ENCODE measurements around the gene C19orf25.
"Not testable (repeated sequence)": the region's sequence is repeated elsewhere in the genome, so short reads cannot be mapped to it uniquely, and the experiment has no call there.

The C19orf25 gene

GRCh38 chr19:1481893-1482360 is 2.9 kb upstream of the C19orf25 start:
- no peak for DNase-seq (ENCODE audit: low spot score)

DNA sequence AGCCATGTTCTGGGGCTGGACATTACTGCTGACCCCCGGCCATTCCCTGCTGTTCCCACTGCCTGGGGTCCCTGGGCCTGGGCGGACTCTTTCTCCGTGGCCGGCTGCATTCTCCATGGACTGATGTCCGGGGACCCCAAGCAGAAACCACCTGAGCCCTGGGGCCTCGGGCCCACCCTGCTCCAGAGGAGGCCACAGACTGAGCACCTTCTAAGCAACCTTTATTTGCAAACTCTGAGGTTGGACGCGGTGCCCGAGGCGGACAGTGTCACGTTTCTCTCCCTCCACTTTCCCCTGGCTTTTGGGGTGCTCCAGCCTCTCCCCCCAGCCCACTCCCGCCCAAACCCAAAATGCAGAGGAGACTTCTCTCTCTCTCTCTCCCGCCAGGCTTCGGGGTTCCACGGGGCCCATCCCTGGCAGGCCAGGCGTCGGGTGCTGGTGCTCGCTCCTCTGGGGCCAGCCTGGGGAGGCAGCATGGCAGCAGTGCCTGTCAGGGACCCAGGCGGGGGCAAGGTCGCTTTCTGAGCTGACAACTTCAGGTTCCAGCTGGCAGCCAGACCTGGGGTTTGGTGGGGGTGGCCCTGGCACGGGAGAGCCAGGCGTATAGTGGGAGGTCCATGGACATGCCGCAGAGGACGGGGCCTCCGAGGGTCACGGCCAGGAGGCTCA is 2.3 kb upstream of the C19orf25 start:
- no peak for DNase-seq (ENCODE audit: low spot score)

GRCh38 chr19:1477056-1477455 is 2.0 kb downstream of the C19orf25 start:
- not testable (repeated sequence) for DNase-seq (ENCODE audit: low spot score)

GRCh38 chr19:1475751-1476437 is 3.1 kb downstream of the C19orf25 start:
- DNase-seq (ENCODE audit: low spot score), result no peak

DNA sequence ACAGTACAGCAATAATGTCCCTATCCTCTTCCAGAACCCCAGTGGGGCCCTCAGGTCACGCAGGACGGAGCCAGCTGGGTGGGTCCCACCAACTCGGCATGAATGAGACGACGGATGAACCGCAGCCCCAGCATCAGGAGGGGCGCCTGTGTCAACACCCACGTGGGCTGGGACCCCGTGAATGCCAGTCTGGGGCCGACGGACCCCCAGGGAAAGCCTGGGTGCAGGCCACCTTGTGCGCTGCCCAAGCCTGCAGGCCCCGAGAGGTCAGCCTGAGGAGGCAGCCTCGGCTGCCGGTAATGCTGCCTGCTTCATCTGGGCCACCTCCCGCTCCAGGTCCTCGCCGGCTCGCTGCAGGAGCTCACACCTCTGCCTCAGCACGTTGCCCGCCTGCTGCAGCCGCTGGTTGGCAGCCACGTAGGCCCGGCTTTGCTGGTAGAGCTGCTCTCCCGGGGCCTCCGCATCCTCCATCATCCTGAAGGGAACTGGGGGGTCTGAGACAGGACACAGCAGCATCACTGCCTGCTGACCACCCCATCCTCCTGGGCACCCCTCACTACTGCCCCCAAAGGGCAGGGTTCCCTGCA is 4.2 kb downstream of the C19orf25 start:
- no peak for DNase-seq (ENCODE audit: low spot score)

- DNase-seq (ENCODE audit: low spot score), result no peak
These were observed 4.8 kb downstream of the C19orf25 start for GRCh38 chr19:1474011-1474764.

- DNase-seq (ENCODE audit: low spot score), result no peak
These were observed 5.7 kb downstream of the C19orf25 start for GRCh38 chr19:1473085-1473851.

- no peak for DNase-seq (ENCODE audit: low spot score)
These were observed 6.6 kb downstream of the C19orf25 start for GRCh38 chr19:1472231-1473084.

GRCh38 chr19:1471515-1472160 is 7.4 kb downstream of the C19orf25 start:
- DNase-seq (ENCODE audit: low spot score), result no peak

DNA sequence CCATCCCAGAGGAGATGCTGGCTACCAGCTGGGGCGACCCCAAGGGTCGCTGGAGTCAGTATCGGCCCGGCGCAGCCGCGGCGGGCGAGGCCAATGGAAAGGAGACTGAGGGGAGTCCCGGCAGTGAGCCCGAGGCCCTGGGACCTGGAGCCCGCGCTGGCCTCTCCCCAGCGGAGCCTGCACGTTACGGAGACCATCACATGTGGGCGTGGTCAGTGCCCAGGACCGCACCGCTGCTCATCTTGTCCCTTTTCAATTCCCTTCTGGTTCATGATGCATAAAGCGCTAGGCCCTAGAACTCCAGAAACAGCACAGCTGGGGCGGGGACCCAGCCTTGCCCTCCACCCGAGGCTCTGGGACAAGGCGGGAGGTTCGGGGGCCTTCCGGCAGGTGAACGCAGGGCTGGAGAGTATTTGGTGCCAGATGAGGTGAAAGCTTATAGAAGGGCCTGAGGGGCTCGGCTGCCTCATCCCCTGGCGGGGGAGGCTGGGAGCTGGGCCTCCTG is 8.0 kb downstream of the C19orf25 start:
- DNase-seq (ENCODE audit: low spot score), result no peak

DNA sequence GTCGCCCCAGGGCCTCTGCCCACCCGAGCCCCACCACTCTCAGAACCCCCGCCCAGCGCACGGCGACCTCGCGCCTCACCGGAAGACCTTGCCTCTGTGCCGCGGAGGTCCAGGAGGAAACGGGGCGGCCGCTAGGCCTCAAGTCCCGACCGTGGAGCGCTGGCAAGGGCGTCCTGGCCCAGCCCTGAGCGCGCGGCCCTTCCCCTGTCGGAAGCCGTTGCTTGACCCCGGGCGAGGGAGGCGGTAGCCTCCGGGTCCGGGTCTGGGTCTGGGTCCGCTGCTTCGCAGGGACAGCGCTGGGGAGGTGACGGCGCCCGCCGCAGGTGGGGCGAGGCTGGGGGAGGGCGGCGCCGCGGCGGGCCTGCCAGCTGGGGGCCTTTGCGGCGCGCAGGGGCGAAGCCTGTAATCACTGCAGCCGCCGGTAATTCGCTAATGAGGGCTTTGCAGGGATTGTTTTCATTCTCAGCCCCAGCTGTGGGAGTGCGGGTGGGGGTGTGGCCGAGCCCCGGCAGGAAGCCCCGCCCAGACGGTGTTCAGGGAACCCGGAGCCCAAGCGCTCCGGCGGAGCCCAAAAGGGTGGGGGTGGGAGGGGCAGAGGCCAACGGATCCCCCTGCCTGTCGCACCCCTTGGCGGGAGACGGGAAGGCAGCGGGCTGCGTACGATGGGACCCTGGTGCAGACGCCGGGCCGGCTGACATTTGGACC is 8.6 kb downstream of the C19orf25 start:
- DNase-seq (ENCODE audit: low spot score), result peak; percentile 66

DNA sequence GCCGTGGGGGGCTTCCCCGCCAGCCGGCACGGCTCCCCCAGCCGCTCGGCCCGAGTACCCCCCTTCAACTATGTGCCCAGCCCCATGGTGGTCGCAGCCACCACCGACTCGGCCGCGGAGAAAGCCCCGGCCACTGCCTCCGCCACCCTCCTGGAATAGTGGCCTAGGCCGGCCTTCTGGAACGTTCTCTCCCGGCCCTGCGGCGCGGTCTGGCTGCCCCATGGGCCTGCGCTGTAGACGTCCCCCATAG is 9.0 kb downstream of the C19orf25 start:
- DNase-seq (ENCODE audit: low spot score), result no peak

- no peak for DNase-seq (ENCODE audit: low spot score)
These were observed 9.6 kb downstream of the C19orf25 start for GRCh38 chr19:1469255-1470054.

GRCh38 chr19:1468821-1469254 is 10.2 kb downstream of the C19orf25 start:
- peak; percentile 44 for DNase-seq (ENCODE audit: low spot score)

GRCh38 chr19:1468274-1468820 is 10.7 kb downstream of the C19orf25 start:
- DNase-seq (ENCODE audit: low spot score), result no peak

- no peak for DNase-seq (ENCODE audit: low spot score)
These were observed 11.3 kb downstream of the C19orf25 start for GRCh38 chr19:1467490-1468273.

DNA sequence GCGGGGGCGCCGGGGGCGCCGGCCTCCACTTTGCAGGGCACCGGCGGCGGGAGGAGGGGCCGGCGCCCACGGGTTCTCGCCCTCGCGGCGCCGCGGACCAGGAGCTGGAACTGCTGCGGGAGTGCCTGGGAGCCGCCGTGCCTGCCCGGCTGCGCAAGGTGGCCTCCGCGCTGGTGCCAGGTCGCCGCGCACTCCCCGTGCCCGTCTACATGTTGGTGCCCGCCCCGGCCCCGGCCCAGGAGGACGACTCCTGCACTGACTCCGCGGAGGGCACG is 11.9 kb downstream of the C19orf25 start:
- no peak for DNase-seq (ENCODE audit: low spot score)

All from activated CD4-positive, alpha-beta T cell treated with anti-CD3 and anti-CD28 coated beads, Interleukin-2, Interleukin-4, amounts not matched to agents 100 ng/mL and 50 ng/mL, durations not matched to agents 16 hours and 8 hours (primary cell).